GM19035 (cell line): ENCODE results near the gene TACO1.
A peak's percentile ranks its signal among the peaks of the same experiment; 100 is the strongest.

Source experiments
- ATAC-seq: cut with Tn5 transposase; IDR thresholded peaks from one replicate; pipeline ENCODE4 v1.9.1; 2021; ENCODE audit not compliant: unreplicated experiment

Gene TACO1

DNA sequence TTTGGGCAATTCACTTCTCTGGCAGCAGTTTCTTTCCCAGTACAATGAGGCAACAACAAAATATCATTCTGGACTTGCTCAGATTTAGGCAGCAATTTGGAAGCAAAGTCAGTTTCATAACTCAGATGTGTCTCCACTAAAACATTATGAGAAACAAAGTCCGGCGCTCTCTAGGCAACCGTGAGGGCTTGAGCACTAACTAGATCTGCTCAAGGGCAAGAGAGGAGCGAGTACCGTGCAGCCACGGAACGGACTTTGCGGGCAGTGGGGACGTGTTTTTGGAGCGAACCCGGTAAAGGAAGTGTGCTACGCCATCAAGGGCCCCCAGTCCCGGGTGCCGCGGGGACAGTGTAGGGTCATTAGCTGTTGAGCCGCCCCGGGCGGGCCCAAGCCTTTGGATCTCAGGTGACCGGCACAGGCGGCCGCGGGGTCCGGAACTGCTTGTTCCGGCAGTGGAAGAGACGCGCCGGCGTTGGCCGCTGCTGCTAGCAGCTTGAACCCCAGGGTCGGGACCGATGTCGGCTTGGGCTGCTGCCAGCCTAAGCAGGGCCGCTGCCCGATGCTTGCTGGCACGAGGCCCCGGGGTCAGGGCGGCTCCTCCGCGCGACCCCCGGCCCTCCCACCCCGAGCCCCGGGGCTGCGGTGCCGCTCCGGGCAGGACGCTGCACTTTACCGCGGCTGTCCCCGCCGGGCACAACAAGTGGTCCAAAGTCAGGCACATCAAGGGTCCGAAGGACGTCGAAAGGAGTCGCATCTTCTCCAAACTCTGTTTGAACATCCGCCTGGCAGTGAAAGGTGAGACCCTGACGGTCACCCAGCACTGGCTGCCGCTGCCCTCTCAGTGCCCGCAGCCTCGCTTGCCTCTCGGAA, at the start of gene TACO1:
Gene TACO1 (plus strand): TSS at position 327 of the 870 bp plus-strand sequence. CDS start 189 bp downstream, at position 516.
- peak; percentile 91 for ATAC-seq

DNA sequence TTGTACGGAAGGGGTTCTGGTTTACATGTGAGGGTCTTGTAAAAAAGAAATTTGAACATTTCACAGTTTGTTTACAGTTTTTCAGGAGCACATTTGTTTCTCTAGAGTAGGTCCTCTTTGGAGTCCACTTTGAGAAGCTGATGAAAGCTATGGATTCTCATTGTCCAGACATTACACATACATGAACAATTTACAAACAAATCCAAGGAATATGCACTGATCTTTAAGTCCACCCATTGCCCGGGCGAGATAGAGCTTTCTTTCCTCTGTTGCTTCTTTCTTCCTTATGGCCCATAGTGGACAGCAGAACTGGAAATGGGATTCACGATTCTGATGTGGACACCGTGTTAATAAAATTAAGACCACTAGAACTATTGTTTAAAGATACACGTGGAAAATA, 48.5 kb upstream of the TACO1 start:
- no peak for ATAC-seq

DNA sequence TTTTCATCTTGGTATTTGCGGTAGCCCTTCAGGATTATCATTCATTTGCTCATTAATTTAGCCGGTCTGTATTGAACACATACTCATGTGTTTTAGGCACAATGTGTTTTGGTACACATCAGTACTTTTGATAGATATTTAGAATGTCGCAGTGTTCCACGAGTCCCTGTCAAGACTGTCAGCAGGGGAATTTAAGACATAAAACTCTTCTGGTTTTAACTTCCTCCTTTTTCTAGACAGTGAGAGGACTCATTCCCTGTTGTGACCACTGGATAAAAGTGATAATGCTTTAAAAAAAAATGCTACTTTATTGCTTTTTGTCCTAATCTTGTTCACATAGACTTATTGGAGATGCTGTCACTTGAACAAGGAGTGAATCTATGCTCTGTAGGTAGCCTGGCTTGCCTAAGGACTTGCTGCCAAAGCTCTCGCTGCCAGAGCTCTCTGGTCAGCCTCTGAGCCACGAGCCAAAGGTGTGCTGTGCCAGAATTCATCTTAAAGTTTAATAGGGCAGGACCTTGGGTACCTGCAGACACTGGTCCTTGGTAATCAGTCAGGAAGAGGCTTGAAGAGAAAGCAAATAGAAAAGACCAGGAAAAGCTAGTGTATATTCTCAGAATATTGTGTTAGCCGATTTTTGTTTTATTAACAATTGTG, 45.1 kb upstream of the TACO1 start:
- ATAC-seq, result no peak

DNA sequence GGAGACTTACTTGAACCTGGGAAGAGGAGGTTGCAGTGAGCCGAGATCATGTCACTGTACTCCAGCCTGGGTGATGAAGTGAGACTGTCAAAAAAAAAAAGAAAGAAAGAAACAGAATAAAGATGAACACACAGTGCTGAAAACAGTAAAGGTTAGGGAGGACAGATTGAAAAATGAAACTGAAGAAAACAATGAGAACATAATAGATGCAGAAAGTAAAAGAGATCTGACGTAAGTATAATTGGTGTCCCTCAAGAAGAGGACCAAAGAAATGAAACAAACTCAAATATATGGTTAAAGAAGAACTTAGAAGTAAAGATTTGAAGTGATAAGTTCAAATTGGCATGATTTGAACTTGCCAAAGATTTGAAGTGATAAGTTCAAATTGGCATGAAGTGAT, 43.3 kb upstream of the TACO1 start:
- ATAC-seq, result no peak

DNA sequence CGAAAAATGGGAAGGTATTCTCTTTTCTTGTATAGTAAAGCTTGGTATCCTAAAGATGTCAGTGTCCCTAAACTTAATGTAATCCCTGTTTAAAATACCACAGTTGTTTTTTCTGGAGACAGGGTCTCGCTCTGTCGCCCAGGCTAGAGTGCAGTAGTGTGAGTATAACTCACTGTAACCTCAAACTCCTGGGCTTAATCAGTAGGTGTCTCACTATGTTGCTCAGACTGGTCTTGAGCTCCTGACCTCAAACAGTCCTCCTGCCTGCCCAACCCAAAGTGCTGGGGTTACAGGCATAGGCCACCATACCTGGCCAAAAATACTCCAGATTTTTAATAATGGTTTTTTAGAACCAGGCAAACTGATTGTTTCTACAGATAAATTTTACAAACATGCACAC, 42.3 kb upstream of the TACO1 start:
- no peak for ATAC-seq

- no peak for ATAC-seq
Measured at GRCh38 chr17:63561819-63562218, 38.9 kb upstream of the TACO1 start.

DNA sequence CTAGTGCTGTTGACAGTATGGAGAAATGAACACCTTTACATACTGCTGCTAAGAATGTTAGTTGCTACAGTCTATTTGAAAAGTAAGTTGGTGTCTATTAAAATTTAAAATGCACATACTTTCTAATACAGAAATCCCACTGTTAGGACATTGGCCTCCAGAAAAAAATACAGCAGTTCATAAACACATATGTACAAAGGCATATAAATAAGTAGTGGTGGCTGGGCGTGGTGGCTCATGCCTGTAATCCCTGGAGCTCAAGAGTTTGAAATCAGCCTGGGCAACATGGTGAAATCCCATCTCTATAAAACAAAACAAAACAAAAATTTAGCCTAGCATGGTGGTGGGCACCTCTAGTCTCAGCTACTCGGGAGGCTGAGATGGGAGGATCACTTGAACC, 37.4 kb upstream of the TACO1 start:
- no peak for ATAC-seq

DNA sequence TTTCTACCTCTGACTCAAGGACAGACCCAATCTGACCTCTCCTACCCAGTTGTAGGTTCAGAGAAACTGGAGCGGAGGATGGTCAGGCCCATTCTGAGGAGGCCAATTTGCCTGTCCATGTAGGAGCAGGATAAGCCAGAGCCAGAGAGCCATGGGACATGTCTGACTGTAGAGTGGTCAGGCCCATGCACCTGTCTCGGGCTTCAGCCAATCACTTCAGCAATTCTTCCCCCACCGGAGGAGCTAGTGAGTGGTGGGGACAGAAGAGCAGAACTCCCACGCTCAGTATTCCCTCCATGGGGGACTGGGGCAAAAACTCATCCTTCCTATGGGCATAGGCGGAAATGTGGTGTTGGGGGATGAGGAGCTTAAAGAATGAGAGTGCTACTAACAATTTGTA, 36.1 kb upstream of the TACO1 start:
- ATAC-seq, result no peak

- ATAC-seq, result no peak
Measured at GRCh38 chr17:63567229-63567628, 33.5 kb upstream of the TACO1 start.

DNA sequence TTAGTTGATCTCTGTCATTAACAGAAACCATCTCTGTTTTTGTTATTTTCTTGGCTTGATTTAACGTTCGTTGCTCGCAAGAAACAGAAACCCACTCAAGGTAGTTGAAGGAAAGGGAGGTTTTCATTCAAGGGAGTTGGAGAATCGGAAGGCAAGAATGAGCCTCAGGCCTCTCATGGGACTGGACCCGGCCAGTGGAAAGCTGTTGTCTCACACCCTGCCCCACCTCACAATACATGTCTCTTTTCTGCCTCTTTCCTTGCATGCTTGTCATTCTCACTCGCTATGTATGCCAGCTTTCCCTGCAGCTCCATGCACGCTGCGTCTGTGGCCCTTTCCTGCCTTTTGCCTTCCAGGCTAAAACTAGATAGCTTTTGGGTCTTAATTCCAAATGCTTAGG, 32.1 kb upstream of the TACO1 start:
- no peak for ATAC-seq

DNA sequence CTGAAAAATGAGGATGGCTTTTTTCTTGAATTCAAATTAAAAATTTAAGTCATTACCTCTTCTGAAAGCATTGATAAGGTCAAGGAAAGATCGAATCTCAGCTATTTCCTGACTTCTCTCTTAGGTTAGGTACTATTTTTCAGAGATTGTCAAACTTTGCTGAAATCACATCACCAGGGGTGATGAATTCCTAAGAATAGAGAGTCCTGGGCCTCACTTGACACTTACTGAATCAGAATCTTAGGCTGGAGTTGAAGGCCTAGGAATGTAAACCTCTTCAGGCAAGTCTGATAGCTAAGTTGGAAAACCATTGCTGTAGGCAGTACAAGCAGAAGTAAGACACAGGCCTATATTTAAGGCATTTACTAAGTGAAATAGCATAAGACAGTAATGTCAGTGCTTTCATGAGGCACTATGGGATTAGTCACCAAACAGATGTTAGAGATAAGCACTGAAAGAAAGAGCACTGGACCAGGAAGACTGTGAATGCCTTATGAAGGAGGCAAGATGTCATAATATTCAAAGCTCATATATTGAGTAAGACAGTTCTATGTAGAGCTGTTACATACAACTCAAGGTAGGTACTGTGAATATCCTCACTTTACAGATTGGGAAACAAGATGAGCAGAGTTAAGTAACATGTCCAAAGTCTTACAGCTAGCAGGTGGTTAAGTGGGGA, 28.9 kb upstream of the TACO1 start:
- ATAC-seq, result no peak

GRCh38 chr17:63573634-63574033, 27.1 kb upstream of the TACO1 start:
- ATAC-seq, result no peak

DNA sequence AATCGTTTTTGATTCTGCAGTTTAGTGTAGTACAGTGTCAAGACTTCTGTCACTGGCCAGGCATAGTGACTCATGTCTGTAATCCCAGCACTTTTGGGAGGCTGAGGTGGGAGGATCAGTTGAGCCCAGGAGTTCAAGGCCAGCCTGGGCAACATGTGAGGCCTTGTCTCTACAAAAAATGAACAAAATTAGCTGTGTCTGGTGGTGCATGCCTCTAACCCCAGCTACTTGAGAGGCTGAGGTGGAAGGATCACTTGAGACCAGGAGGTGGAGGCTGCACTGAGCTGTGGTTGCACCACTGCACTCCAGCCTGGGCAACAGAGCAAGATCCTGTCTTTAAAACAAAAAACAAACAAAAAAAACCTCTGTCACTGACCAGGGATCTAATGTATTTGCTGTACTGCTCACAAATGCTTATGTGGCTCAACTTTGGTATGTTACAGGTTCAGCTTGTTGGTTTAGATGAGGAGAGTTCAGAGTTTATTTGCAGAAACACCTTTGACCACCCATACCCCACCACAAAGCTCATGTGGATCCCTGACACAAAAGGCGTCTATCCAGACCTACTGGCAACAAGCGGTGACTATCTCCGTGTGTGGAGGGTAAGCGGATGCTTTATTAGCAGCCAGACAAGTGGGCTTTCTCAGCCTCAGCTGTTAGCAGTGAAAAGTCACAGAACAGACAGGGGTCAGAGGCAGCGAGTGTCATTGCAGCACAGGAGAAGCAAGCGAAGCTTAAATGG, 22.5 kb upstream of the TACO1 start:
- ATAC-seq, result no peak

GRCh38 chr17:63578769-63579111, 22.0 kb upstream of the TACO1 start:
- no peak for ATAC-seq

DNA sequence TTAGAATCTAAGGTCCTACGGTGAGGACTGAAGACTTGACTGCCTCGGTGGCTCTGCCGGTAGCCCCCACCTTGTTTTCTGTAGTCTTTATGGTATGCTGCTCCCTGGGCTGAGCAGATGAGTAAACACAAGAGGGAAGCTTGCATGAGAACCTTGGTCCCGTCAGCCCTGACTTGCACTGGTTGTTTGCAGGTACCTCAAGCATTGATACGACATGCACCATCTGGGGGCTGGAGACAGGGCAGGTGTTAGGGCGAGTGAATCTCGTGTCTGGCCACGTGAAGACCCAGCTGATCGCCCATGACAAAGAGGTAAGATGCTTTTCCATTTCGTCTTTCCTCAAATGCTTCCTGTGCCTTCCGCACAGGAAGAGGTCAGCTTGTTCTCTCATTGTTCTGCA, 21.1 kb upstream of the TACO1 start:
- no peak for ATAC-seq

- no peak for ATAC-seq
Measured at GRCh38 chr17:63587770-63588169, 12.9 kb upstream of the TACO1 start.

- ATAC-seq, result no peak
Measured at GRCh38 chr17:63588797-63589196, 11.9 kb upstream of the TACO1 start.

DNA sequence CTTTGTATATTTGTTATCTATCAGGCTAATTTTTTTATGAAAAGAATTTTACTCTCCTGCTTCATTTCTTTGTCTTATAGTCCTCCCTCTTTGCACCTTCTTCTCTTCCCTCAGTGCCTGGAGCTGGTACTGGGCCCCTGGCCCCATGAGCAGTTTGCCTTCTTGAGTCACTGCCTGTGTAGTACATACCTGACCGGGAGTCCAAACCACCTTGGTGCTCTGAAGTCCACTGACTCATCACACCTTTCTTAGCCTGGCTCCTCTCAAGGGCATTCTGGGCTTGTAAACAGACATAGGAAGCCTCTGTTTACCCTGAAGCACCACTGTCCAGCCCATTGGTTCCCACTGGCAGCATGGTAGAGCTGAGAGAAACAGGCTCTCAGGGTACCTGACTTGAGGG, 11.0 kb upstream of the TACO1 start:
- ATAC-seq, result no peak

DNA sequence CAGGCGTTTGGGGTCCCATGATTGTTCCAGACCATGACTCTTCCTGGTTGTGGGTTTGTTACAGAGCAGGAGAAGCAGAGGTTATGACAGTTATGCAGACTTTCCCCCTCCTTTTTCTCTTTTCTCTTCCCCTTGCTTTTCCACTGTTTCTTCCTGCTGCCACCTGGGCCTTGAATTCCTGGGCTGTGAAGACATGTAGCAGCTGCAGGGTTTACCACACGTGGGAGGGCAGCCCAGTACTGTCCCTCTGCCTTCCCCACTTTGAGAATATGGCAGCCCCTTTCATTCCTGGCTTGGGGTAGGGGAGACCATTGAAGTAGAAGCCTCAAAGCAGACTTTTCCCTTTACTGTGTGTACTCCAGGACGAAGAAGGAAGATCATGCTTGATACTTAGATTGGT, 7.9 kb upstream of the TACO1 start:
- ATAC-seq, result no peak

GRCh38 chr17:63595132-63595531, 5.6 kb upstream of the TACO1 start:
- no peak for ATAC-seq

- no peak for ATAC-seq
Measured at GRCh38 chr17:63596856-63597586, 3.7 kb upstream of the TACO1 start.
